ENCODE data around the gene FURIN.

The FURIN gene

DNA sequence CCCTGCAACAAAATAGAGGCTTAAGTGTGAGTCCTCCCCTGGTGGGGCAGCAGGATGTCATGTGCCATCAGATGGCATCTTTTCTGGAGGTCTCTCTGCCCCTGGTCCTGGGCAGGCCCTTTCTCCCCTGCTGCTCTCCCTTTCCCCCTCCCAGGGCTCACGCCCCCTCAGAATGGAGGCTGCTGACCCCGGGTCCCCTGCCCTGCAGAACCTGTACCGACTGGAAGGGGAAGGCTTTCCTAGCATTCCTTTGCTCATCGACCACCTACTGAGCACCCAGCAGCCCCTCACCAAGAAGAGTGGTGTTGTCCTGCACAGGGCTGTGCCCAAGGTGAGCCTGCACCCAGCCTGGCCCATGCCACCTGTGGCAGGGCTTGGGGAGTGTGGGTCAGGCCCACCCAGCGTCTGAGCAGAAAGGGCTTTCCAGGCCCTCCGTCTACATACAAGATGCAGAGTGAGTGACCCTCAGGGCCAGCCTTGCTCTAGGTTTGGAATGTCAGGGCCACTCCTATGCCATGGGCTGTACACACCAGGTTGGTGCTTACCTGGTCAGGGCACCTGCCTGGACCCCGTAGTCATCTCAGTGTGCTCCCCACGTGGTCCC lies 23.1 kb downstream of the FURIN start:
- TF ChIP-seq, protein P1, sequence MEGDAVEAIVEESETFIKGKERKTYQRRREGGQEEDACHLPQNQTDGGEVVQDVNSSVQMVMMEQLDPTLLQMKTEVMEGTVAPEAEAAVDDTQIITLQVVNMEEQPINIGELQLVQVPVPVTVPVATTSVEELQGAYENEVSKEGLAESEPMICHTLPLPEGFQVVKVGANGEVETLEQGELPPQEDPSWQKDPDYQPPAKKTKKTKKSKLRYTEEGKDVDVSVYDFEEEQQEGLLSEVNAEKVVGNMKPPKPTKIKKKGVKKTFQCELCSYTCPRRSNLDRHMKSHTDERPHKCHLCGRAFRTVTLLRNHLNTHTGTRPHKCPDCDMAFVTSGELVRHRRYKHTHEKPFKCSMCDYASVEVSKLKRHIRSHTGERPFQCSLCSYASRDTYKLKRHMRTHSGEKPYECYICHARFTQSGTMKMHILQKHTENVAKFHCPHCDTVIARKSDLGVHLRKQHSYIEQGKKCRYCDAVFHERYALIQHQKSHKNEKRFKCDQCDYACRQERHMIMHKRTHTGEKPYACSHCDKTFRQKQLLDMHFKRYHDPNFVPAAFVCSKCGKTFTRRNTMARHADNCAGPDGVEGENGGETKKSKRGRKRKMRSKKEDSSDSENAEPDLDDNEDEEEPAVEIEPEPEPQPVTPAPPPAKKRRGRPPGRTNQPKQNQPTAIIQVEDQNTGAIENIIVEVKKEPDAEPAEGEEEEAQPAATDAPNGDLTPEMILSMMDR (IDR thresholded peaks at IDR 0.05; ENCODE audit: extremely low read depth, insufficient read depth, missing control alignments), result no peak
- in situ Hi-C loops (cut with MboI; ENCODE audit: low pct_unique_long_range_greater_than_20kb, low sequenced_read_pairs, unreplicated experiment), result loop anchor here (10.0 to 25.0 kb wide), 2 partner anchors 387 to 579 kb away; no protein-coding TSS in a partner anchor
- no peak for DNase-seq (ENCODE audit: low spot score)

DNA sequence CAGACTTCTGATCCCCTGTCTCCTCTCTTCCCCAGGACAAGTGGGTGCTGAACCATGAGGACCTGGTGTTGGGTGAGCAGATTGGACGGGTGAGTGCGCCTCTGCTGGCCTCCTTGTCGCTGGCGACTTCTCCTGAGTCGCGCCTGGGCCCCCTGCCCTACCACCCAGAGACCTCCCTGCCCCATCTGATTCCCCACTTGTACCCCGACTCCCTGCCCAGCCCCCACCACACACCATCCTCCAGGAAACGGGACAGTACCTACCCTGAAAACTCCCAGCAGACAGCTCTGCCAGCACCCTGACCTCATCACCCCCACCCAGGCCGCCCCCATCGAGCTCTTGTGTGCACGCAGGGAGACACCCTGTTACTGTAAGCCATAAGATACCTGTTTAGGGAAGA lies 23.6 kb downstream of the FURIN start:
- DNase-seq (ENCODE audit: low spot score), result no peak
- TF ChIP-seq, protein P1 (IDR thresholded peaks at IDR 0.05; ENCODE audit: extremely low read depth, insufficient read depth, missing control alignments), result no peak
- in situ Hi-C loops (cut with MboI; ENCODE audit: low pct_unique_long_range_greater_than_20kb, low sequenced_read_pairs, unreplicated experiment), result loop anchor here (10.0 to 25.0 kb wide), 2 partner anchors 387 to 580 kb away; no protein-coding TSS in a partner anchor

DNA sequence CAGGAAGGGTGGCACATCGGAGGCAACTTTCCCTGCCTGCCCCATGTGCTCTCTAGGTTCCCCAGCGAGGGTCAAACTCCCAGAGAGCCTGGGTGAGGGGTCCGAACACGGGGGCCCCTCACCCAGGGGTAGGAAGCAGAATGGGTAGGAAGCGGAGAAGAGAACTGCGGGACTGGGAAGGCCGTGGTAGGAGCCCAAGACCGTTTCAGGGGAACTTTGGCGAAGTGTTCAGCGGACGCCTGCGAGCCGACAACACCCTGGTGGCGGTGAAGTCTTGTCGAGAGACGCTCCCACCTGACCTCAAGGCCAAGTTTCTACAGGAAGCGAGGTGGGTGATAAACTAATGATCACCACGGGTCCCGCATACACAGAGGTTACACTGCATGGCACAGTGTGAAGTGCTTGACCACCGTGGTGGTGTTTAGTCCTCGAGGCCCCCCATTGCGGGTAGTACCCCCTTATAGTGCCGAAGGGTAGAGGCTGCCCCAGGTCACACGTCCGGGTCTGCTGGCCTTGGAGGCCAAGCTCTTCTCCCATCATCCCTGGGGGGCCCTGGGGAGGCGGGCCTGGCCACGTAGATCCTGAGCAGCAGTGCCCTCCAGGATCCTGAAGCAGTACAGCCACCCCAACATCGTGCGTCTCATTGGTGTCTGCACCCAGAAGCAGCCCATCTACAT lies 24.2 kb downstream of the FURIN start:
- in situ Hi-C loops (cut with MboI; ENCODE audit: low pct_unique_long_range_greater_than_20kb, low sequenced_read_pairs, unreplicated experiment), result loop anchor here (10.0 to 25.0 kb wide), 2 partner anchors 388 to 580 kb away; no protein-coding TSS in a partner anchor
- TF ChIP-seq, protein P1 (IDR thresholded peaks at IDR 0.05; ENCODE audit: extremely low read depth, insufficient read depth, missing control alignments), result no peak
- DNase-seq (ENCODE audit: low spot score), result no peak

DNA sequence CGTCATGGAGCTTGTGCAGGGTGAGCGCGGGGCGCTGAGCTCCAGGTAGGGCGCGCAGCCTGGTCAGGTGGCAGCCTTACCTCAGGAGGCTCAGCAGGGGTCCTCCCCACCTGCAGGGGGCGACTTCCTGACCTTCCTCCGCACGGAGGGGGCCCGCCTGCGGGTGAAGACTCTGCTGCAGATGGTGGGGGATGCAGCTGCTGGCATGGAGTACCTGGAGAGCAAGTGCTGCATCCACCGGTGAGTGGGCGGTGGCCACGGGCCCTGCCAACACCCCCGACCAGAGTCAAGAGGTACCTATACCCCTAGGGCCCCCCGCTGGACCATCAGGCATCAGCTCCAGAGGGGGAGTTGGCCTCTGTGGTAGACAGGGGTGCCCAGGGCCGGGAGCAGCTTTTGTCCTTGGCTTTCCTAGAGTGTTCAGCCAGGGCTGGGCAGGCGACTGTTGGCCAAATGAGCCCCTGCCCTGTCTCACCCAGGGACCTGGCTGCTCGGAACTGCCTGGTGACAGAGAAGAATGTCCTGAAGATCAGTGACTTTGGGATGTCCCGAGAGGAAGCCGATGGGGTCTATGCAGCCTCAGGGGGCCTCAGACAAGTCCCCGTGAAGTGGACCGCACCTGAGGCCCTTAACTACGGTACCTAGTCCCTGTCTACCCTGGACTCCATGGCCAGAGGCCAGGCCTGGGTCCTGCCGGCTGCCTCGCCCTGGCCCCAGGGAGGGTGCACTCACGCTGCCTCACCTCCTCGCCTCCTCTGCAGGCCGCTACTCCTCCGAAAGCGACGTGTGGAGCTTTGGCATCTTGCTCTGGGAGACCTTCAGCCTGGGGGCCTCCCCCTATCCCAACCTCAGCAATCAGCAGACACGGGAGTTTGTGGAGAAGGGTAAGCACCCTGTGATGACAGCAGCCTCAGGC lies 25.0 kb downstream of the FURIN start:
- in situ Hi-C loops (cut with MboI; ENCODE audit: low pct_unique_long_range_greater_than_20kb, low sequenced_read_pairs, unreplicated experiment), result loop anchor here (10.0 to 25.0 kb wide), 2 partner anchors 389 to 581 kb away; no protein-coding TSS in a partner anchor
- TF ChIP-seq, protein P1 (IDR thresholded peaks at IDR 0.05; ENCODE audit: extremely low read depth, insufficient read depth, missing control alignments), result peak; percentile 19
- DNase-seq (ENCODE audit: low spot score), result no peak

DNA sequence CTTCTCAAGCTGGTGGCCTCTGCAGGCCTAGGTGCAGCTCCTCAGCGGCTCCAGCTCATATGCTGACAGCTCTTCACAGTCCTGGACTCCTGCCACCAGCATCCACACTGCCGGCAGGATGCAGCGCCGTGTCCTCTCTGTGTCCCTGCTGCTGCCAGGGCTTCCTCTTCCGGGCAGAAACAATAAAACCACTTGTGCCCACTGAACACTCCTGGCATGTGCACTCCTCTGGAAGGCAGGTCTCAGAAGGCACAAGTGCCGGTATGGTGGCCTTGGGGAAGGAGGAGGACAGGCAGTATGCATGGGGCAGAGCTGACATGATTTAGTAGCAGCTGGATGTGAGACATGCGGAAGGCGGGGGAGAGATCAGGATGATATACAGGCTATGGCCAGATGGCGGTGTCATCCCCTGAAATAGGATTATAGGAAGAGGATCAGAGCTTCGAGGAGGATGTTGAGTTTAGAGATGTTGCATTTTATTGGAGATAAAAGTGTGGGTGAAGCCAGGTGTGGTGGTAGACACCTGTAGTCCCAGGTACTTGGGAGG lies 27.3 kb downstream of the FURIN start:
- no peak for DNase-seq (ENCODE audit: low spot score)
- in situ Hi-C loops (cut with MboI; ENCODE audit: low pct_unique_long_range_greater_than_20kb, low sequenced_read_pairs, unreplicated experiment), result loop anchor here (10.0 to 25.0 kb wide), 2 partner anchors 391 to 583 kb away; no protein-coding TSS in a partner anchor
- TF ChIP-seq, protein P1 (IDR thresholded peaks at IDR 0.05; ENCODE audit: extremely low read depth, insufficient read depth, missing control alignments), result no peak

DNA sequence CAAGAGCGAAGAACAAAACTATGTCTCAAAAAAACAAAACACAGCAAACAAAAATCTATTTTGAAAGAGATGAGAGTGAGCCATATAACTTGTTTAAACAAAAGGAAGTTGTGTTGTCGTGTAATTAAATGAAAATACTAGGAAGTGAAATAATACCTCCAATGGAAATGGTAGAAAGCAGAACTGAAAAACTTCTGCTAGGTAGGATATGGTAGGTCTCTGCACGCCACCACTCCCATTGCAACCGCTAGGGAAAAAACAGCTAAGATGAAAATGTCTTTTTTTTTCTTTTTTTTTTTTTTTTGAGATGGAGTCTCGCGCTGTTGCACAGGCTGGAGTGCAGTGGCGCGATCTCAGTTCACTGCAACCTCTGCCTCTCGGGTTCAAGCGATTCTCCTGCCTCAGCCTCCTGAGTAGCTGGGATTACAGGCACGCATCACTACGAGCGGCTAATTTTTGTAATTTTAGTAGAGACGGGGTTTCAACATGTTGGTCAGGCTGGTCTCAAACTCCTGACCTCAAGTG lies 28.8 kb downstream of the FURIN start:
- peak; percentile 77 for DNase-seq (ENCODE audit: low spot score)
- in situ Hi-C loops (cut with MboI; ENCODE audit: low pct_unique_long_range_greater_than_20kb, low sequenced_read_pairs, unreplicated experiment), result loop anchor here (10.0 to 25.0 kb wide), 2 partner anchors 392 to 585 kb away; no protein-coding TSS in a partner anchor
